Mammary epithelial cell (primary cell): Measurements from ENCODE around the gene HMBS.

ENCODE experiments used
- EZH2 ChIP-seq: IDR thresholded peaks from 2 replicates; pipeline ENCODE4 v1.6.1; 2012; ENCODE audit warnings: low read length, inconsistent platforms, borderline replicate concordance
- TF ChIP-seq, protein P1 (sequence below), 2 donors: IDR thresholded peaks in 1 of 2; conservative IDR thresholded peaks in 1 of 2; 2 replicates each; pipeline ENCODE4 v1.5.1; 2011 to 2012; ENCODE audit warnings: inconsistent platforms in 2 of 2, low read length in 2 of 2, mild to moderate bottlenecking in 2 of 2, control low read depth in 1 of 2, low read depth in 1 of 2; ENCODE audit not compliant: insufficient read depth in 1 of 2; ENCODE audit errors: extremely low read depth in 1 of 2

DNA sequence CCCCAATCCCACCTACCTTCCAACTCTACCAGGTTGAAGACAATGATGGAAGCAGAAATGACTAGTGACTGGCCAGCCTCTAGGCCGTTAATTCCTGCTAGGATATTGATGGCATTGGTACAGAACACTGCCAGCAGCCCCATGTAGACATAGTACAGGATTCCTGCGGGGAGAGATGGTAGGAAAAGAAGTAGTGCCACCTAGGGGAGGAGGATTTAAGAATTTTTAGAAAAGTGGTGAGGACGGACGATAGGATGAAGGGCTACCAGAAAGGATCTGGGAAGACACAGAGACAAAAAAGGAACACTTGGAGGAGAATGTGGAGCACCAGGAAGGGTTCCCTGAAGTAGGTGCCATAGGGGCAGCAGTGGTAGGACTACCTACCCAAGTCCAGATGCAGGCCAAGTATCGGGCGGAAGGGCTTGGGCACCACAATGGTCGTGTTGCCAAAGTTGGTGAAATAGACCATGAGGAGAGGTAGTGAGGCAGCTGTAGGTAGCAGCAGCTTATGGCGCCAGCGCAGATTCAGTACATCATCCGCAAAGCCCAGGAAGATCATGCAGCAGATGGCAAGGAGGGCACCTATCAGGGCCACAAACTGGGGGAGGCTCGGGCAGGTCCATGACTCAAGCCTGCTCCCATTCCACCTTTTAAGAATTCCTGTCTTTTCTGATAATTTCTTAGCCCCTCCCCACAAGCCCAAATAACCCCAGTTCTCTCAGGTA, 15.7 kb downstream of the HMBS start:
- TF ChIP-seq, protein P1, sequence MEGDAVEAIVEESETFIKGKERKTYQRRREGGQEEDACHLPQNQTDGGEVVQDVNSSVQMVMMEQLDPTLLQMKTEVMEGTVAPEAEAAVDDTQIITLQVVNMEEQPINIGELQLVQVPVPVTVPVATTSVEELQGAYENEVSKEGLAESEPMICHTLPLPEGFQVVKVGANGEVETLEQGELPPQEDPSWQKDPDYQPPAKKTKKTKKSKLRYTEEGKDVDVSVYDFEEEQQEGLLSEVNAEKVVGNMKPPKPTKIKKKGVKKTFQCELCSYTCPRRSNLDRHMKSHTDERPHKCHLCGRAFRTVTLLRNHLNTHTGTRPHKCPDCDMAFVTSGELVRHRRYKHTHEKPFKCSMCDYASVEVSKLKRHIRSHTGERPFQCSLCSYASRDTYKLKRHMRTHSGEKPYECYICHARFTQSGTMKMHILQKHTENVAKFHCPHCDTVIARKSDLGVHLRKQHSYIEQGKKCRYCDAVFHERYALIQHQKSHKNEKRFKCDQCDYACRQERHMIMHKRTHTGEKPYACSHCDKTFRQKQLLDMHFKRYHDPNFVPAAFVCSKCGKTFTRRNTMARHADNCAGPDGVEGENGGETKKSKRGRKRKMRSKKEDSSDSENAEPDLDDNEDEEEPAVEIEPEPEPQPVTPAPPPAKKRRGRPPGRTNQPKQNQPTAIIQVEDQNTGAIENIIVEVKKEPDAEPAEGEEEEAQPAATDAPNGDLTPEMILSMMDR (conservative IDR thresholded peaks at IDR 0.05 in 1 of 2, IDR thresholded peaks at IDR 0.05 in 1 of 2; ENCODE audit: extremely low read depth in 1 of 2, insufficient read depth in 1 of 2, low read depth in 1 of 2, low read length in 2 of 2) = peak; percentile 46 to 61
- no peak for TF ChIP-seq EZH2
